HepG2 (cell line): ENCODE data around the gene PRRT2. TPM values are rescaled to one million over a fixed set of nuclear protein-coding genes. Genes with fewer than 3 reads are reported as not detected.

Source experiments
- ADNP ChIP-seq: sonication (generic); formaldehyde crosslinking; IDR thresholded peaks from 2 replicates; pipeline ENCODE4 v1.4.0; 2020; ENCODE audit warnings: missing genetic modification reagents
- ARID2 ChIP-seq: sonication (generic); formaldehyde crosslinking; IDR thresholded peaks from 2 replicates; pipeline ENCODE4 v1.8.1; 2022; ENCODE audit warnings: mild to moderate bottlenecking, missing genetic modification reagents, borderline replicate concordance
- ATAD3A ChIP-seq: sonication (generic); formaldehyde crosslinking; IDR thresholded peaks from 2 replicates; pipeline ENCODE4 v1.4.0; 2020; ENCODE audit warnings: missing genetic modification reagents
- CEBPG ChIP-seq: IDR thresholded peaks from 2 replicates; pipeline ENCODE4 v1.6.1; 2016
- DR1 ChIP-seq: sonication (generic); formaldehyde crosslinking; IDR thresholded peaks from 2 replicates; pipeline ENCODE4 v1.8.0; 2021; ENCODE audit warnings: mild to moderate bottlenecking, missing genetic modification reagents, inconsistent platforms
- GATA4 ChIP-seq: sonication (generic); IDR thresholded peaks from 2 replicates; pipeline ENCODE4 v1.6.1; 2016; ENCODE audit warnings: antibody characterized with exemption, low read depth, borderline replicate concordance
- HOXA5 ChIP-seq: sonication (generic); formaldehyde crosslinking; IDR thresholded peaks from 2 replicates; pipeline ENCODE4 v1.4.0; 2020; ENCODE audit warnings: missing genetic modification reagents
- KMT2A ChIP-seq: sonication (generic); formaldehyde crosslinking; IDR thresholded peaks from 2 replicates; pipeline ENCODE4 v1.4.0; 2020; ENCODE audit warnings: missing genetic modification reagents
- NFE2L2 ChIP-seq: fragments of 150-350 bp; IDR thresholded peaks from 2 replicates; pipeline ENCODE4 v1.6.1; 2014; ENCODE audit warnings: low read length
- SMYD3 ChIP-seq: sonication (generic); formaldehyde crosslinking; IDR thresholded peaks from 2 replicates; pipeline ENCODE4 v1.8.1; 2023; ENCODE audit warnings: mild to moderate bottlenecking, missing genetic modification reagents
- SP4 ChIP-seq: sonication (generic); formaldehyde crosslinking; IDR thresholded peaks from 2 replicates; pipeline ENCODE4 v1.8.1; 2023; ENCODE audit warnings: mild to moderate bottlenecking, missing genetic modification reagents
- ZNF230 ChIP-seq: sonication (generic); formaldehyde crosslinking; IDR thresholded peaks from 2 replicates; pipeline ENCODE4 v1.4.0; 2020; ENCODE audit warnings: mild to moderate bottlenecking, missing genetic modification reagents
- ZNF232 ChIP-seq: sonication (generic); formaldehyde crosslinking; IDR thresholded peaks from 2 replicates; pipeline ENCODE4 v1.4.0; 2020; ENCODE audit warnings: missing genetic modification reagents, borderline replicate concordance
- ZNF567 ChIP-seq: sonication (generic); formaldehyde crosslinking; IDR thresholded peaks from 2 replicates; pipeline ENCODE4 v1.8.1; 2023; ENCODE audit warnings: mild to moderate bottlenecking, missing genetic modification reagents, borderline replicate concordance
- ZNF580 ChIP-seq: IDR thresholded peaks from 2 replicates; pipeline ENCODE4 v1.6.1; 2016; ENCODE audit warnings: low read depth, borderline replicate concordance
- ZNF609 ChIP-seq: sonication (generic); formaldehyde crosslinking; IDR thresholded peaks from 2 replicates; pipeline ENCODE4 v1.4.0; 2020; ENCODE audit warnings: mild to moderate bottlenecking, missing genetic modification reagents, borderline replicate concordance
- ZNF704 ChIP-seq: sonication (generic); formaldehyde crosslinking; IDR thresholded peaks from 2 replicates; pipeline ENCODE4 v1.8.1; 2023; ENCODE audit warnings: mild to moderate bottlenecking, inconsistent platforms, moderate library complexity, missing genetic modification reagents, borderline replicate concordance
- ZNF792 ChIP-seq: IDR thresholded peaks from 2 replicates; pipeline ENCODE4 v1.6.1; 2016
- polyA plus RNA-seq, 8 experiments: library from polyadenylated mRNA; depleted of rRNA in 3 of 8; stranded (reverse) in 7 of 8; unstranded in 1 of 8; fragments of >200 nt; fragmentation: Illumina TruSeq in 4 of 8; extraction: Trizol in 4 of 8; gene quantifications; 2 replicates each; pipeline versions ENCODE4 v1.2.1 to v1.2.3, GENCODE V29; 2011 to 2016; ENCODE audit warnings: low read depth in 4 of 8, missing spikeins in 1 of 8, mixed read lengths in 1 of 8; ENCODE audit not compliant: insufficient read depth in 1 of 8
- total RNA-seq, 5 experiments: library from RNA; depleted of rRNA; stranded (reverse); fragments of >200 nt; fragmentation: Illumina TruSeq; extraction: Trizol; gene quantifications; 2 replicates each; pipeline ENCODE4 v1.2.3, GENCODE V29; 2016; ENCODE audit warnings: low read depth in 1 of 5
- TF ChIP-seq, protein P1 (sequence below): sonication (generic); formaldehyde crosslinking; IDR thresholded peaks from 2 replicates; pipeline ENCODE4 v1.5.0; 2020; ENCODE audit warnings: missing genetic modification reagents
- TF ChIP-seq, protein P2 (sequence below): sonication (generic); formaldehyde crosslinking; IDR thresholded peaks from 2 replicates; pipeline ENCODE4 v1.4.0; 2020; ENCODE audit warnings: missing genetic modification reagents

PRRT2 gene
- total and polyA plus RNA-seq, 2 of the 13 experiments (the other 11 are each of a cell fraction or from before 2014, with no cell fraction given), result 0.51 to 1.1 TPM

- no peak for TF ChIP-seq ZNF609
- no peak for TF ChIP-seq HOXA5 (CRISPR knock-in tag)
- no peak for TF ChIP-seq ARID2
- TF ChIP-seq ZNF567 (CRISPR knock-in tag), result no peak
- TF ChIP-seq, protein P1, sequence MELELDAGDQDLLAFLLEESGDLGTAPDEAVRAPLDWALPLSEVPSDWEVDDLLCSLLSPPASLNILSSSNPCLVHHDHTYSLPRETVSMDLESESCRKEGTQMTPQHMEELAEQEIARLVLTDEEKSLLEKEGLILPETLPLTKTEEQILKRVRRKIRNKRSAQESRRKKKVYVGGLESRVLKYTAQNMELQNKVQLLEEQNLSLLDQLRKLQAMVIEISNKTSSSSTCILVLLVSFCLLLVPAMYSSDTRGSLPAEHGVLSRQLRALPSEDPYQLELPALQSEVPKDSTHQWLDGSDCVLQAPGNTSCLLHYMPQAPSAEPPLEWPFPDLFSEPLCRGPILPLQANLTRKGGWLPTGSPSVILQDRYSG (CRISPR knock-in tag), result no peak
- no peak for TF ChIP-seq NFE2L2
- TF ChIP-seq CEBPG (CRISPR knock-in tag), result no peak
- TF ChIP-seq ZNF704 (CRISPR knock-in tag), result no peak
- no peak for TF ChIP-seq DR1 (CRISPR knock-in tag)
- TF ChIP-seq ZNF792 (CRISPR knock-in tag), result no peak
- TF ChIP-seq, protein P2, sequence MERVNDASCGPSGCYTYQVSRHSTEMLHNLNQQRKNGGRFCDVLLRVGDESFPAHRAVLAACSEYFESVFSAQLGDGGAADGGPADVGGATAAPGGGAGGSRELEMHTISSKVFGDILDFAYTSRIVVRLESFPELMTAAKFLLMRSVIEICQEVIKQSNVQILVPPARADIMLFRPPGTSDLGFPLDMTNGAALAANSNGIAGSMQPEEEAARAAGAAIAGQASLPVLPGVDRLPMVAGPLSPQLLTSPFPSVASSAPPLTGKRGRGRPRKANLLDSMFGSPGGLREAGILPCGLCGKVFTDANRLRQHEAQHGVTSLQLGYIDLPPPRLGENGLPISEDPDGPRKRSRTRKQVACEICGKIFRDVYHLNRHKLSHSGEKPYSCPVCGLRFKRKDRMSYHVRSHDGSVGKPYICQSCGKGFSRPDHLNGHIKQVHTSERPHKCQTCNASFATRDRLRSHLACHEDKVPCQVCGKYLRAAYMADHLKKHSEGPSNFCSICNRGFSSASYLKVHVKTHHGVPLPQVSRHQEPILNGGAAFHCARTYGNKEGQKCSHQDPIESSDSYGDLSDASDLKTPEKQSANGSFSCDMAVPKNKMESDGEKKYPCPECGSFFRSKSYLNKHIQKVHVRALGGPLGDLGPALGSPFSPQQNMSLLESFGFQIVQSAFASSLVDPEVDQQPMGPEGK (CRISPR knock-in tag), result peak; percentile 95
- no peak for TF ChIP-seq ADNP
- TF ChIP-seq SMYD3 (CRISPR knock-in tag), result no peak
- no peak for TF ChIP-seq GATA4
- TF ChIP-seq ZNF232 (CRISPR knock-in tag), result no peak
- TF ChIP-seq SP4 (CRISPR knock-in tag), result no peak; the same call in 1 of the 2 replicates
- TF ChIP-seq KMT2A (CRISPR knock-in tag), result no peak
- no peak for TF ChIP-seq ATAD3A (CRISPR knock-in tag)
- TF ChIP-seq ZNF230 (CRISPR knock-in tag), result no peak
- TF ChIP-seq ZNF580, result no peak
Measured at GRCh38 chr16:29806641-29807425, 5.2 kb upstream of the PRRT2 start (continued).
